Heart left ventricle (tissue), 16 donors: ENCODE results near the gene FGF14. TPM values are rescaled to one million over a fixed set of nuclear protein-coding genes. Genes with fewer than 3 reads are reported as not detected.

Source experiments
- ATAC-seq, 4 donors: fragments of 200-7000 bp; cut with Tn5 transposase; one replicate each; pipeline ENCODE4 v1.9.1; 2020 to 2022; ENCODE audit warnings: moderate library complexity in 4 of 4, mild to moderate bottlenecking in 3 of 4, moderate number of reproducible peaks in 1 of 4
- DNase-seq, 5 donors: peaks; one replicate each; pipeline ENCODE4 v3.0.0-alpha.2; 2020
- H3K27ac ChIP-seq, 12 donors: fragments of 200-600 bp; sonication (generic) in 4 of 12; one replicate each; pipeline versions ENCODE4 v1.5.0 to v1.8.0; 2016 to 2022; ENCODE audit warnings: mild to moderate bottlenecking in 2 of 12
- H3K27me3 ChIP-seq, 9 donors: fragments of 200-600 bp; sonication (generic) in 2 of 9; one replicate each; pipeline versions ENCODE4 v1.5.1 to v1.8.0; 2016 to 2022; ENCODE audit warnings: mild to moderate bottlenecking in 3 of 9
- H3K36me3 ChIP-seq, 9 donors: fragments of 200-600 bp; sonication (generic) in 2 of 9; one replicate each; pipeline versions ENCODE4 v1.5.0 to v1.8.0; 2018 to 2022; ENCODE audit warnings: mild to moderate bottlenecking in 2 of 9
- H3K4me1 ChIP-seq, 12 donors: fragments of 200-600 bp; sonication (generic) in 4 of 12; one replicate each; pipeline versions ENCODE4 v1.5.0 to v1.8.0; 2016 to 2022; ENCODE audit warnings: mild to moderate bottlenecking in 3 of 12
- H3K4me3 ChIP-seq, 12 donors: fragments of 200-600 bp; sonication (generic) in 4 of 12; one replicate each; pipeline versions ENCODE4 v1.5.0 to v1.8.0; 2017 to 2022; ENCODE audit warnings: mild to moderate bottlenecking in 9 of 12, moderate library complexity in 4 of 12
- H3K9me3 ChIP-seq, 12 donors: fragments of 200-600 bp; sonication (generic) in 4 of 12; one replicate each; pipeline versions ENCODE4 v1.5.0 to v1.8.0; 2016 to 2022; ENCODE audit warnings: mild to moderate bottlenecking in 1 of 12
- CTCF ChIP-seq, 12 donors: fragments of 200-600 bp; sonication (generic) in 4 of 12; IDR thresholded peaks; one replicate each; pipeline versions ENCODE4 v1.5.0 to v1.8.0; 2018 to 2022; ENCODE audit warnings: antibody characterized with exemption in 12 of 12, mild to moderate bottlenecking in 5 of 12
- POLR2A ChIP-seq, 2 donors: fragments of 450-650 bp; IDR thresholded peaks; one replicate each; pipeline ENCODE4 v1.6.1; 2017; ENCODE audit warnings: antibody characterized with exemption in 2 of 2, mild to moderate bottlenecking in 2 of 2, moderate library complexity in 2 of 2
- WGBS, 4 donors: extraction: QIAGEN DNeasy Blood & Tissue Kit in 2 of 4; methylation state at CpG; one replicate each; pipeline versions ENCODE4 v1.1.5 to v1.1.7; 2013 to 2018; 5-methylcytosine and 5-hydroxymethylcytosine counted together
- intact Hi-C, 10 donors: fragments of 100-400 bp; cut with DNase I; formaldehyde crosslinking; loops; one replicate each; pipeline versions ENCODE4 v1.11.1 to v1.14.2; 2022
- polyA plus RNA-seq, 2 donors: library from polyadenylated mRNA; stranded (reverse); fragments of 200-250 nt; gene quantifications; one replicate each; pipeline ENCODE4 v1.2.3, GENCODE V29; 2013
- total RNA-seq, 9 donors: library from RNA; depleted of rRNA in 2 of 9; stranded (reverse); fragments of >200 nt in 2 of 9; fragmentation: NEBNext Ultra II Directional in 3 of 9; extraction: Animal tissue kit (Norgen Biotek cat#: 25700) in 3 of 9; gene quantifications; one replicate each; pipeline versions ENCODE4 v1.1.0 to v1.2.4, GENCODE V29; 2016 to 2023
- donor health status: ischemic (EF 13 %, LVEDD 7.1; RV severe dilation, severe dysfunction).
- donor health status: healthy with polysubstance abuse.
- donor health status: DM: no; HTN: yes; CAD: no.
- donor health status: DM: no; HTN: no; CAD: no.
- donor health status: ischemic (EF 25% LVEDD 6.9; RV normal size, moderate dysfunction).
- donor health status: ischemic (EF 25% LVEDD 5.7; RV mildly dilated, moderate dysfunction).
- donor health status: healthy.
- donor health status: DM: yes; HTN: yes; CAD: no.
- donor health status: ischemic (EF 35%, LVEDD 5.7; RV mildly dilated, moderate dysfunction).
- donor health status: nonischemic (EF 11% LVEDD 7.7; RV severe dilation, severe dysfunction).
- donor health status: DM: yes; HTN: yes; CAD: no.
- donor health status: PGD.
- donor health status: ischemic (EF 29% LVEDD 5.4; RV normal size, mild dysfunction).
- donor health status: nonischemic (EF 23%, LVEDD 6.1; RV moderate dilation, normal function).

FGF14 gene
- total and polyA plus RNA-seq, 11 donors, result 0.14 to 6.3 (median 3.9) TPM

- Histone ChIP-seq H3K4me1 (no peaks in the 10 kb centered on the region), H3K9me3 (no peaks in the 10 kb centered on the region), H3K27me3 (no peaks in the 10 kb centered on the region), H3K4me3 (no peak overlapping the region), H3K36me3 (no peaks in the 10 kb centered on the region), H3K27ac (no peak overlapping the region)
- TF ChIP-seq POLR2A (IDR thresholded peaks at IDR 0.05) (no peak), CTCF (IDR thresholded peaks at IDR 0.05) (no peak)
- intact Hi-C loops, result no loop called here
- WGBS, 4 donors, result 67 to 85% (median 77%) methylated on average over 1 of the region's 1 CpG
- ATAC-seq (no peak), DNase-seq (no peak)
Measured at GRCh38 chr13:102127153-102127552, 274.7 kb downstream of the FGF14 start.

- Histone ChIP-seq H3K4me3 (no peak overlapping the region), H3K27ac (no peak overlapping the region), H3K27me3 (no peaks in the 10 kb centered on the region), H3K9me3 (no peaks in the 10 kb centered on the region), H3K4me1 (no peaks in the 10 kb centered on the region), H3K36me3 (no peaks in the 10 kb centered on the region)
- 75 to 82% (median 77%) methylated on average over 4 of the region's 4 CpGs for WGBS, 4 donors
- intact Hi-C loops, result no loop called here
- DNase-seq (no peak), ATAC-seq (no peak)
- TF ChIP-seq CTCF (IDR thresholded peaks at IDR 0.05) (no peak), POLR2A (IDR thresholded peaks at IDR 0.05) (no peak)
Measured at GRCh38 chr13:102122147-102122546, 279.7 kb downstream of the FGF14 start.

GRCh38 chr13:102117175-102117831 is 284.5 kb downstream of the FGF14 start:
- WGBS, 4 donors, result 50 to 54% (median 52%) methylated on average over 7 of the region's 7 CpGs
- intact Hi-C loops, result no loop called here
- no peaks in the 10 kb centered on the region for H3K9me3 ChIP-seq
- no peak overlapping the region for H3K27ac ChIP-seq
- TF ChIP-seq POLR2A (IDR thresholded peaks at IDR 0.05) (no peak), CTCF (IDR thresholded peaks at IDR 0.05) (no peak)
- H3K27me3 ChIP-seq, result no peaks in the 10 kb centered on the region
- ATAC-seq (no peak), DNase-seq (no peak)
- no peak overlapping the region for H3K4me3 ChIP-seq
- H3K36me3 ChIP-seq, result no peaks in the 10 kb centered on the region
- H3K4me1 ChIP-seq, result no peaks in the 10 kb centered on the region

- Histone ChIP-seq H3K27me3 (no peaks in the 10 kb centered on the region), H3K36me3 (no peaks in the 10 kb centered on the region), H3K9me3 (no peaks in the 10 kb centered on the region), H3K4me1 (no peaks in the 10 kb centered on the region), H3K4me3 (no peak overlapping the region), H3K27ac (no peak overlapping the region)
- TF ChIP-seq POLR2A (IDR thresholded peaks at IDR 0.05) (no peak), CTCF (IDR thresholded peaks at IDR 0.05) (no peak)
- ATAC-seq (no peak), DNase-seq (no peak)
- intact Hi-C loops, result loop anchor here in 1 of 10 donors (10.0 kb wide), 1 partner anchor 159 kb away; no protein-coding TSS in a partner anchor
- WGBS, 4 donors, result 61 to 73% (median 65%) methylated on average over 3 of the region's 3 CpGs
Measured at GRCh38 chr13:102103469-102103868, 298.4 kb downstream of the FGF14 start.
